Neuronal stem cell (in vitro differentiated cells): ENCODE data around the gene MEG3.
A peak's percentile ranks its signal among the peaks of the same experiment; 100 is the strongest.

Experiments used
- DNase-seq: peaks from one replicate; pipeline ENCODE4 v3.0.0-alpha.2; 2013; ENCODE audit warnings: low spot score
- H2AFZ ChIP-seq: one replicate; pipeline ENCODE4 v1.6.1; 2013; ENCODE audit warnings: mild to moderate bottlenecking, low read length, inconsistent platforms
- H2AK5ac ChIP-seq: 2 replicates; pipeline ENCODE4 v1.6.1; 2013; ENCODE audit warnings: low read depth, mild to moderate bottlenecking, inconsistent platforms, low read length, moderate library complexity, mixed read lengths
- H2BK120ac ChIP-seq: 2 replicates; pipeline ENCODE4 v1.6.1; 2013; ENCODE audit warnings: low read depth, mild to moderate bottlenecking, inconsistent platforms, low read length, moderate library complexity, mixed read lengths
- H2BK12ac ChIP-seq: one replicate; pipeline ENCODE4 v1.6.1; 2013; ENCODE audit warnings: low read length, inconsistent platforms
- H2BK15ac ChIP-seq: 2 replicates; pipeline ENCODE4 v1.6.1; 2013; ENCODE audit warnings: mild to moderate bottlenecking, low read length, inconsistent platforms, mixed read lengths
- H2BK5ac ChIP-seq: one replicate; pipeline ENCODE4 v1.6.1; 2013; ENCODE audit warnings: inconsistent platforms, mild to moderate bottlenecking, low read length, moderate library complexity
- H3K14ac ChIP-seq: one replicate; pipeline ENCODE4 v1.6.1; 2013; ENCODE audit warnings: low read length, inconsistent platforms
- H3K18ac ChIP-seq: 2 replicates; pipeline ENCODE4 v1.6.1; 2013; ENCODE audit warnings: low read length, inconsistent platforms
- H3K23ac ChIP-seq: 2 replicates; pipeline ENCODE4 v1.6.1; 2013; ENCODE audit warnings: low read depth, mild to moderate bottlenecking, mixed read lengths, low read length, inconsistent platforms; ENCODE audit not compliant: poor library complexity
- H3K27ac ChIP-seq: replicated peaks from 3 replicates; pipeline ENCODE4 v1.5.1; 2013; ENCODE audit warnings: low read length, inconsistent platforms
- H3K27me3 ChIP-seq, 3 experiments: 2 replicates each; pipeline ENCODE4 v1.6.1; 2013; ENCODE audit warnings: low read length in 3 of 3, mild to moderate bottlenecking in 2 of 3, inconsistent platforms in 1 of 3, low read depth in 1 of 3, mixed read lengths in 1 of 3, moderate library complexity in 1 of 3; ENCODE audit not compliant: control insufficient read depth in 3 of 3, insufficient read depth in 3 of 3
- H3K36me3 ChIP-seq, 2 donors: replicated peaks in 1 of 2; 2 replicates each; pipeline ENCODE4 v1.6.1; 2013; ENCODE audit warnings: low read length in 2 of 2; ENCODE audit not compliant: control insufficient read depth in 2 of 2, insufficient read depth in 2 of 2
- H3K4ac ChIP-seq: 2 replicates; pipeline ENCODE4 v1.6.1; 2013; ENCODE audit warnings: inconsistent platforms, mild to moderate bottlenecking, low read length, moderate library complexity
- H3K4me1 ChIP-seq, 2 donors: 1 replicate in 1 of 2; 2 replicates in 1 of 2; pipeline ENCODE4 v1.6.1; 2013; ENCODE audit warnings: low read length in 2 of 2, low read depth in 1 of 2; ENCODE audit not compliant: control insufficient read depth in 2 of 2, insufficient read depth in 1 of 2
- H3K4me2 ChIP-seq: one replicate; pipeline ENCODE4 v1.6.1; 2013; ENCODE audit warnings: mild to moderate bottlenecking, low read length, inconsistent platforms; ENCODE audit not compliant: insufficient read depth, poor library complexity, severe bottlenecking
- H3K4me3 ChIP-seq, 2 donors: 2 replicates each; pipeline ENCODE4 v1.5.1; 2013; ENCODE audit warnings: low read length in 2 of 2, mild to moderate bottlenecking in 2 of 2, inconsistent platforms in 1 of 2, moderate library complexity in 1 of 2
- H3K79me1 ChIP-seq: one replicate; pipeline ENCODE4 v1.6.1; 2013; ENCODE audit warnings: low read depth, mild to moderate bottlenecking, inconsistent platforms, low read length, moderate library complexity
- H3K9ac ChIP-seq: one replicate; pipeline ENCODE4 v1.6.1; 2013; ENCODE audit warnings: mild to moderate bottlenecking, low read depth, low read length, inconsistent platforms; ENCODE audit not compliant: poor library complexity
- H3K9me3 ChIP-seq, 2 donors: replicated peaks in 1 of 2; 2 replicates each; pipeline versions ENCODE3 to v1.6.1; 2013; ENCODE audit warnings: low read length in 2 of 2, mild to moderate bottlenecking in 2 of 2, inconsistent platforms in 1 of 2, low read depth in 1 of 2, mixed read lengths in 1 of 2, moderate library complexity in 1 of 2; ENCODE audit not compliant: control insufficient read depth in 2 of 2, insufficient read depth in 1 of 2
- H4K8ac ChIP-seq: one replicate; pipeline ENCODE4 v1.6.1; 2013; ENCODE audit warnings: low read depth, mild to moderate bottlenecking, inconsistent platforms, low read length, moderate library complexity
- H4K91ac ChIP-seq: one replicate; pipeline ENCODE4 v1.6.1; 2013; ENCODE audit warnings: low read length, low read depth, mild to moderate bottlenecking, inconsistent platforms; ENCODE audit not compliant: poor library complexity
- WGBS, 2 donors: extraction: QIAGEN DNeasy Blood & Tissue Kit; methylation state at CpG; one replicate each; pipeline ENCODE4 v1.1.7; 2013; ENCODE audit warnings: missing lambda C conversion rate in 2 of 2, mixed read lengths in 1 of 2; ENCODE audit not compliant: insufficient read length in 2 of 2, insufficient replicate concordance in 1 of 2; ENCODE audit errors: extremely low coverage in 2 of 2; 5-methylcytosine and 5-hydroxymethylcytosine counted together

The MEG3 gene

DNA sequence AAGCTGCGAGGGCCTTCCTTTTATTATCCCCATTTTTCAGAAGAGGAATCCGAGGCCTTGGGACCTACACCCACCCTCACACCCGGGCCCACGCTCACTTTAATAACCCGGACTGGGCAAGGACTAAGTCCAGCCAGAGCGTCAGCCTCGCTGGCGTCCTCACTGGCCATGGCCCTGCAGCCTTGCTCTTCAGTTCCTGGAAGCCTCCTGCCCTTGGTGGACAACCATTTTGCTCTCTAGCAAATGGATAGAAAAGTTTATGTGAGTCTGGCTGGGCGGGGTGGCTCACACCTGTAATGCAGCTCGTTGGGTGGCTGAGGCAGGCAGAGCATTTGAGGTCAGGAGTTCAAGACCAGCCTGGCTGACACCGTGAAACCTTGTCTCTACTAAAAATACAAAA, 67.8 kb downstream of the MEG3 start:
- Histone ChIP-seq H2BK5ac (peak overlapping the region; percentile 8), H3K9me3 (no peaks in the 10 kb centered on the region), H3K23ac (no peak overlapping the region), H2AFZ (no peak overlapping the region), H3K4ac (no peak overlapping the region), H3K79me1 (no peaks in the 10 kb centered on the region), H2BK12ac (peak overlapping the region; percentile 98), H3K4me1 (peaks cover 11 to 26% of the 10 kb centered on the region in 2 donors), H3K4me2 (no peak overlapping the region), H3K18ac (peak overlapping the region; percentile 85), H3K27ac (no peak overlapping the region), H4K91ac (peak overlapping the region; percentile 38), H2BK15ac (peak overlapping the region; percentile 13), H2AK5ac (peak overlapping the region; percentile 82), H3K9ac (no peak overlapping the region), H3K4me3 (no peak overlapping the region), H3K27me3 (no peaks in the 10 kb centered on the region), H3K36me3 (peaks cover 0 to 2% of the 10 kb centered on the region in 2 donors), H2BK120ac (peak overlapping the region; percentile 22), H4K8ac (no peak overlapping the region), H3K14ac (no peak overlapping the region)
- WGBS, 2 donors, result no CpG with 5 or more reads among the region's 11 CpGs
- no peak for DNase-seq

GRCh38 chr14:100894416-100894815, 68.5 kb downstream of the MEG3 start:
- Histone ChIP-seq H3K9ac (no peak overlapping the region), H3K27me3 (no peaks in the 10 kb centered on the region), H2AFZ (no peak overlapping the region), H3K23ac (no peak overlapping the region), H4K8ac (no peak overlapping the region), H3K36me3 (peaks cover 0 to 2% of the 10 kb centered on the region in 2 donors), H3K4ac (peak overlapping the region; percentile 38), H3K18ac (peak overlapping the region; percentile 96), H2BK5ac (no peak overlapping the region), H3K4me3 (no peak overlapping the region), H2AK5ac (peak overlapping the region; percentile 97), H2BK15ac (no peak overlapping the region), H3K4me1 (peaks cover 11 to 33% of the 10 kb centered on the region in 2 donors), H3K14ac (no peak overlapping the region), H2BK120ac (peak overlapping the region; percentile 90), H3K9me3 (no peaks in the 10 kb centered on the region), H3K79me1 (no peaks in the 10 kb centered on the region), H2BK12ac (no peak overlapping the region), H3K27ac (no peak overlapping the region), H3K4me2 (no peak overlapping the region), H4K91ac (peak overlapping the region; percentile 96)
- WGBS, 2 donors, result no CpG with 5 or more reads among the region's 6 CpGs
- no peak for DNase-seq

GRCh38 chr14:100895411-100895810, 69.5 kb downstream of the MEG3 start:
- Histone ChIP-seq H3K9ac (no peak overlapping the region), H3K18ac (peak overlapping the region; percentile 55), H3K36me3 (no peaks in the 10 kb centered on the region), H3K27me3 (no peaks in the 10 kb centered on the region), H3K79me1 (no peaks in the 10 kb centered on the region), H3K27ac (no peak overlapping the region), H2BK15ac (no peak overlapping the region), H3K4me2 (no peak overlapping the region), H2BK5ac (peak overlapping the region; percentile 2), H4K91ac (no peak overlapping the region), H3K9me3 (no peaks in the 10 kb centered on the region), H3K4me3 (no peak overlapping the region), H3K23ac (no peak overlapping the region), H2BK120ac (no peak overlapping the region), H3K4me1 (peaks cover 17 to 39% of the 10 kb centered on the region in 2 donors), H2AFZ (no peak overlapping the region), H4K8ac (no peak overlapping the region), H2AK5ac (peak overlapping the region; percentile 23), H3K4ac (no peak overlapping the region), H3K14ac (no peak overlapping the region), H2BK12ac (no peak overlapping the region)
- no CpG with 5 or more reads among the region's 6 CpGs for WGBS, 2 donors
- DNase-seq, result no peak

- no peak overlapping the region for H2BK12ac ChIP-seq
- peaks cover 0 to under 1% of the 10 kb centered on the region in 2 donors for H3K9me3 ChIP-seq
- peak overlapping the region; percentile 14 for H3K14ac ChIP-seq
- H3K27ac ChIP-seq, result peak overlapping the region; percentile 60
- H3K23ac ChIP-seq, result no peak overlapping the region
- H3K79me1 ChIP-seq, result no peaks in the 10 kb centered on the region
- H2BK120ac ChIP-seq, result peak overlapping the region; percentile 49
- DNase-seq, result no peak
- H3K9ac ChIP-seq, result peak overlapping the region; percentile 3
- H3K4me2 ChIP-seq, result no peak overlapping the region
- H3K18ac ChIP-seq, result peak overlapping the region; percentile 97
- H3K4ac ChIP-seq, result peak overlapping the region; percentile 0
- no peak overlapping the region for H4K8ac ChIP-seq
- peak overlapping the region; percentile 2 for H2BK5ac ChIP-seq
- H2AK5ac ChIP-seq, result peak overlapping the region; percentile 57
- no CpG with 5 or more reads among the region's 22 CpGs for WGBS, 2 donors
- peak overlapping the region; percentile 81 for H4K91ac ChIP-seq
- no peaks in the 10 kb centered on the region for H3K36me3 ChIP-seq
- H2BK15ac ChIP-seq, result peak overlapping the region; percentile 32
- H3K4me1 ChIP-seq, result peaks cover 22 to 46% of the 10 kb centered on the region in 2 donors
- peak overlapping the region; percentile 65 for H2AFZ ChIP-seq
- no peaks in the 10 kb centered on the region for H3K27me3 ChIP-seq
- H3K4me3 ChIP-seq, result no peak overlapping the region
Measured at GRCh38 chr14:100896369-100897060, 70.6 kb downstream of the MEG3 start.
